Neural cell (in vitro differentiated cells): ENCODE data around the gene FNDC3B. TPM values are rescaled to one million over a fixed set of nuclear protein-coding genes. Genes with fewer than 3 reads are reported as not detected.

Experiments
- H2AFZ ChIP-seq: fragments of 200-600, 300-800 bp; sonication (generic), shearing (Covaris generic); 2 replicates; pipeline ENCODE4 v1.6.0; 2014; ENCODE audit warnings: low read depth, mild to moderate bottlenecking, antibody characterized with exemption, low read length, moderate library complexity
- H3F3A ChIP-seq: fragments of 200-600 bp; shearing (Covaris generic); 2 replicates; pipeline ENCODE4 v1.6.1; 2016; ENCODE audit warnings: mild to moderate bottlenecking, moderate library complexity, mixed read lengths, antibody characterized with exemption, low read length; ENCODE audit not compliant: insufficient read depth, poor library complexity, severe bottlenecking
- H3K27ac ChIP-seq: fragments of 200-600, 300-800 bp; sonication (generic), shearing (Covaris generic); 2 replicates; pipeline ENCODE4 v1.5.1; 2014; ENCODE audit warnings: mild to moderate bottlenecking, low read length, moderate library complexity
- H3K27me3 ChIP-seq: fragments of 300-800, 200-600 bp; sonication (generic), shearing (Covaris generic); 2 replicates; pipeline ENCODE4 v1.6.0; 2014; ENCODE audit warnings: mild to moderate bottlenecking, low read depth, low read length, moderate library complexity; ENCODE audit not compliant: insufficient read depth
- H3K36me3 ChIP-seq: fragments of 300-800, 200-600 bp; sonication (generic), shearing (Covaris generic); 2 replicates; pipeline ENCODE4 v1.5.1; 2014; ENCODE audit warnings: mild to moderate bottlenecking, antibody characterized with exemption, low read length, moderate library complexity; ENCODE audit not compliant: insufficient read depth
- H3K4me2 ChIP-seq: fragments of 300-800, 200-600 bp; sonication (generic), shearing (Covaris generic); 2 replicates; pipeline ENCODE4 v1.6.0; 2014; ENCODE audit warnings: mild to moderate bottlenecking, low read length
- H3K4me3 ChIP-seq: fragments of 300-800, 200-600 bp; sonication (generic), shearing (Covaris generic); 2 replicates; pipeline ENCODE4 v1.5.1; 2014; ENCODE audit warnings: mild to moderate bottlenecking, low read length, moderate library complexity
- H3K79me2 ChIP-seq: fragments of 200-600 bp; shearing (Covaris generic); replicated peaks from 2 replicates; pipeline ENCODE4 v1.6.0; 2014; ENCODE audit warnings: mild to moderate bottlenecking, low read length, moderate library complexity; ENCODE audit not compliant: insufficient read depth
- H3K9ac ChIP-seq: fragments of 300-800, 200-600 bp; sonication (generic), shearing (Covaris generic); 2 replicates; pipeline ENCODE4 v1.6.1; 2016; ENCODE audit warnings: mild to moderate bottlenecking, low read length, mixed read lengths
- H3K9me2 ChIP-seq: fragments of 200-600 bp; shearing (Covaris generic); 2 replicates; pipeline ENCODE4 v1.6.1; 2016; ENCODE audit warnings: mild to moderate bottlenecking, low read length, mixed read lengths; ENCODE audit not compliant: insufficient read depth
- H3K9me3 ChIP-seq: fragments of 200-600, 300-800 bp; sonication (generic), shearing (Covaris generic); 2 replicates; pipeline ENCODE4 v1.6.1; 2016; ENCODE audit warnings: mild to moderate bottlenecking, mixed run types, low read length, moderate library complexity, mixed read lengths
- H4K20me1 ChIP-seq: fragments of 200-600 bp; shearing (Covaris generic); 2 replicates; pipeline ENCODE4 v1.6.1; 2016; ENCODE audit warnings: mild to moderate bottlenecking, mixed run types; ENCODE audit not compliant: insufficient read depth
- EP300 ChIP-seq: fragments of 450-650 bp; conservative IDR thresholded peaks from 2 replicates; pipeline ENCODE4 v1.6.1; 2014; ENCODE audit warnings: antibody characterized with exemption, mild to moderate bottlenecking, moderate library complexity; ENCODE audit not compliant: poor library complexity, severe bottlenecking
- EZH2 ChIP-seq: fragments of 200-600, 300-800 bp; shearing (Covaris generic), sonication (generic); IDR thresholded peaks from 2 replicates; pipeline ENCODE4 v1.6.1; 2014; ENCODE audit warnings: antibody characterized with exemption, low read length, borderline replicate concordance, mild to moderate bottlenecking; ENCODE audit not compliant: insufficient read depth, poor library complexity, severe bottlenecking
- MXI1 ChIP-seq: fragments of 450-650 bp; conservative IDR thresholded peaks from 2 replicates; pipeline ENCODE4 v1.6.1; 2014; ENCODE audit warnings: antibody characterized with exemption, mild to moderate bottlenecking; ENCODE audit not compliant: poor library complexity, severe bottlenecking
- POLR2AphosphoS5 ChIP-seq: IDR thresholded peaks from 2 replicates; pipeline ENCODE4 v1.6.1; 2012
- RAD21 ChIP-seq: fragments of 450-650 bp; conservative IDR thresholded peaks from 2 replicates; pipeline ENCODE4 v1.6.1; 2014; ENCODE audit warnings: antibody characterized with exemption, mild to moderate bottlenecking, moderate library complexity
- SMC3 ChIP-seq: fragments of 450-650 bp; conservative IDR thresholded peaks from 2 replicates; pipeline ENCODE4 v1.6.1; 2014; ENCODE audit warnings: antibody characterized with exemption, mild to moderate bottlenecking, moderate library complexity; ENCODE audit not compliant: poor library complexity
- TAF1 ChIP-seq: IDR thresholded peaks from 2 replicates; pipeline ENCODE4 v1.6.1; 2012; ENCODE audit warnings: low read depth
- polyA plus RNA-seq: library from polyadenylated mRNA; depleted of rRNA; stranded (reverse); fragments of >200 nt; gene quantifications from 2 replicates; pipeline ENCODE4 v1.2.3, GENCODE V29; 2014
- TF ChIP-seq, protein P1 (sequence below): IDR thresholded peaks from 2 replicates; pipeline ENCODE4 v1.6.1; 2012; ENCODE audit warnings: borderline replicate concordance
- TF ChIP-seq, protein P2 (sequence below): fragments of 450-650 bp; IDR thresholded peaks from 2 replicates; pipeline ENCODE4 v1.5.1; 2014; ENCODE audit warnings: antibody characterized with exemption, mild to moderate bottlenecking, moderate library complexity; ENCODE audit not compliant: poor library complexity, severe bottlenecking

FNDC3B gene
- polyA plus RNA-seq, 1 donor from 2014 or later, result 4.9 TPM

DNA sequence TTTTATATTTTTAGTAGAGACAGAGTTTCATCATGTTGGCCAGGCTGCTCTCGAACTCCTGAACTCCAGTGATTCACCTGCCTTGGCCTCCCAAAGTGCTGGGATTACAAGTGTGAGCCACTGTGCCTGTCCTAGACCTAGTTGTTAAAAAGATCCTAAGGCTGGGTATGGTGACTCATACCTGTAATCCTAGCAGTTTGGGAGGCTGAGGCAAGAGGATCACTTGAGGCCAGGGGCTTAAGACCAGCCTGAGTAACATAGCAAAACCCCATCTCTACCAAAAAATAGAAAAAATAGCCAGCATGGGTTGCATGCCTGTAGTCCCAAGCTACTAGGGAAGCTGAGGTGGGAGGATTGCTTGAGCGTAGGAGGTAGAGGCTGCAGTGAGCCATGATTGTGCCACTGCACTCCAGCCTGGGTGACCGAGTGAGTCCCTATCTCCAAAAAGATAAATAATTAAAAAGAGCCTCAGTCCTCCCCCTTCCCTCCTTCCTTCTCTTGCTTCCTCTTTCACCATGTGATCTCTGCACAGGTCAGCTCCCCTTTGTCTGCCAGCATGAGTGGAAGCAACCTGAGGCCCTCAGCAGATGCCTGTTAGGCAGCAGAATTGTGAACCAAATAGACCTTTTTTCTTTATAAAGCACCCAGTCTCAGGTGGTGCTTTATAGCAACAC is 9.8 kb upstream of the FNDC3B start:
- H3K4me3 ChIP-seq, result no peak overlapping the region
- H3K9me2 ChIP-seq, result no peaks in the 10 kb centered on the region
- no peaks in the 10 kb centered on the region for H3F3A ChIP-seq
- H3K27ac ChIP-seq, result no peak overlapping the region
- H2AFZ ChIP-seq, result no peak overlapping the region
- H3K4me2 ChIP-seq, result no peak overlapping the region
- TF ChIP-seq, protein P1, sequence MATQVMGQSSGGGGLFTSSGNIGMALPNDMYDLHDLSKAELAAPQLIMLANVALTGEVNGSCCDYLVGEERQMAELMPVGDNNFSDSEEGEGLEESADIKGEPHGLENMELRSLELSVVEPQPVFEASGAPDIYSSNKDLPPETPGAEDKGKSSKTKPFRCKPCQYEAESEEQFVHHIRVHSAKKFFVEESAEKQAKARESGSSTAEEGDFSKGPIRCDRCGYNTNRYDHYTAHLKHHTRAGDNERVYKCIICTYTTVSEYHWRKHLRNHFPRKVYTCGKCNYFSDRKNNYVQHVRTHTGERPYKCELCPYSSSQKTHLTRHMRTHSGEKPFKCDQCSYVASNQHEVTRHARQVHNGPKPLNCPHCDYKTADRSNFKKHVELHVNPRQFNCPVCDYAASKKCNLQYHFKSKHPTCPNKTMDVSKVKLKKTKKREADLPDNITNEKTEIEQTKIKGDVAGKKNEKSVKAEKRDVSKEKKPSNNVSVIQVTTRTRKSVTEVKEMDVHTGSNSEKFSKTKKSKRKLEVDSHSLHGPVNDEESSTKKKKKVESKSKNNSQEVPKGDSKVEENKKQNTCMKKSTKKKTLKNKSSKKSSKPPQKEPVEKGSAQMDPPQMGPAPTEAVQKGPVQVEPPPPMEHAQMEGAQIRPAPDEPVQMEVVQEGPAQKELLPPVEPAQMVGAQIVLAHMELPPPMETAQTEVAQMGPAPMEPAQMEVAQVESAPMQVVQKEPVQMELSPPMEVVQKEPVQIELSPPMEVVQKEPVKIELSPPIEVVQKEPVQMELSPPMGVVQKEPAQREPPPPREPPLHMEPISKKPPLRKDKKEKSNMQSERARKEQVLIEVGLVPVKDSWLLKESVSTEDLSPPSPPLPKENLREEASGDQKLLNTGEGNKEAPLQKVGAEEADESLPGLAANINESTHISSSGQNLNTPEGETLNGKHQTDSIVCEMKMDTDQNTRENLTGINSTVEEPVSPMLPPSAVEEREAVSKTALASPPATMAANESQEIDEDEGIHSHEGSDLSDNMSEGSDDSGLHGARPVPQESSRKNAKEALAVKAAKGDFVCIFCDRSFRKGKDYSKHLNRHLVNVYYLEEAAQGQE, result no peak
- no peak for TF ChIP-seq POLR2AphosphoS5
- no peak for TF ChIP-seq EZH2
- TF ChIP-seq, protein P2, sequence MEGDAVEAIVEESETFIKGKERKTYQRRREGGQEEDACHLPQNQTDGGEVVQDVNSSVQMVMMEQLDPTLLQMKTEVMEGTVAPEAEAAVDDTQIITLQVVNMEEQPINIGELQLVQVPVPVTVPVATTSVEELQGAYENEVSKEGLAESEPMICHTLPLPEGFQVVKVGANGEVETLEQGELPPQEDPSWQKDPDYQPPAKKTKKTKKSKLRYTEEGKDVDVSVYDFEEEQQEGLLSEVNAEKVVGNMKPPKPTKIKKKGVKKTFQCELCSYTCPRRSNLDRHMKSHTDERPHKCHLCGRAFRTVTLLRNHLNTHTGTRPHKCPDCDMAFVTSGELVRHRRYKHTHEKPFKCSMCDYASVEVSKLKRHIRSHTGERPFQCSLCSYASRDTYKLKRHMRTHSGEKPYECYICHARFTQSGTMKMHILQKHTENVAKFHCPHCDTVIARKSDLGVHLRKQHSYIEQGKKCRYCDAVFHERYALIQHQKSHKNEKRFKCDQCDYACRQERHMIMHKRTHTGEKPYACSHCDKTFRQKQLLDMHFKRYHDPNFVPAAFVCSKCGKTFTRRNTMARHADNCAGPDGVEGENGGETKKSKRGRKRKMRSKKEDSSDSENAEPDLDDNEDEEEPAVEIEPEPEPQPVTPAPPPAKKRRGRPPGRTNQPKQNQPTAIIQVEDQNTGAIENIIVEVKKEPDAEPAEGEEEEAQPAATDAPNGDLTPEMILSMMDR, result no peak
- no peak for TF ChIP-seq TAF1
- no peak for TF ChIP-seq MXI1
- no peak for TF ChIP-seq RAD21
- no peak for TF ChIP-seq EP300
- no peak for TF ChIP-seq SMC3
- H3K9me3 ChIP-seq, result no peaks in the 10 kb centered on the region
- H3K9ac ChIP-seq, result no peak overlapping the region
- H4K20me1 ChIP-seq, result no peaks in the 10 kb centered on the region
- no peaks in the 10 kb centered on the region for H3K79me2 ChIP-seq
- H3K27me3 ChIP-seq, result no peaks in the 10 kb centered on the region
- no peaks in the 10 kb centered on the region for H3K36me3 ChIP-seq

DNA sequence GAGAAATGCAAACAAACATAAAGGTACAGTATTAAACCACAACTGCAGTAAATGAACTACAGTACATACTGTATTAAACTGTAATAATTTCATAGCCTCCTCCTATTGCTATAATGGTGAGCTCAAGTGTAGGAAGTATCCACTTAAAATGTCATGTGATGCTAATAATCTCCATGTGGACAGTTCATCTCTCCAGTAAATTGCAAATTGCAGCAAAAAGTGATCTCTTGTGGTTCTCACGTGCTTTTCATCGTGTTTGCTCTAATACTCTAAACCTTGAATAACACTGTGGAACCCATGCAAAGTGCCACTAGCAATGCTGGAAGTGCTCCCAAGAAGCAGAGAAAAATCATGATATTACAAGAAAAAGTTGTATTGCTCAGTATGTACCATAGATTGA is 9.2 kb upstream of the FNDC3B start:
- Histone ChIP-seq H4K20me1 (no peaks in the 10 kb centered on the region), H3K9me2 (no peaks in the 10 kb centered on the region), H2AFZ (no peak overlapping the region), H3K79me2 (no peaks in the 10 kb centered on the region), H3K27me3 (no peaks in the 10 kb centered on the region), H3K4me3 (no peak overlapping the region), H3K36me3 (no peaks in the 10 kb centered on the region), H3K9ac (no peak overlapping the region), H3K27ac (no peak overlapping the region), H3K9me3 (no peaks in the 10 kb centered on the region), H3K4me2 (no peak overlapping the region), H3F3A (no peaks in the 10 kb centered on the region)
- TF ChIP-seq, protein P2, result no peak
- TF ChIP-seq, protein P1, result no peak
- TF ChIP-seq RAD21 (no peak), POLR2AphosphoS5 (no peak), EZH2 (no peak), MXI1 (no peak), SMC3 (no peak)
